Germinal center (tissue), 1 donor: ENCODE data around the gene NDC80.

Experiments
- DNase-seq: peaks from one replicate; pipeline ENCODE4 v3.0.0; 2012; ENCODE audit warnings: mixed read lengths, low spot score

The NDC80 gene

DNA sequence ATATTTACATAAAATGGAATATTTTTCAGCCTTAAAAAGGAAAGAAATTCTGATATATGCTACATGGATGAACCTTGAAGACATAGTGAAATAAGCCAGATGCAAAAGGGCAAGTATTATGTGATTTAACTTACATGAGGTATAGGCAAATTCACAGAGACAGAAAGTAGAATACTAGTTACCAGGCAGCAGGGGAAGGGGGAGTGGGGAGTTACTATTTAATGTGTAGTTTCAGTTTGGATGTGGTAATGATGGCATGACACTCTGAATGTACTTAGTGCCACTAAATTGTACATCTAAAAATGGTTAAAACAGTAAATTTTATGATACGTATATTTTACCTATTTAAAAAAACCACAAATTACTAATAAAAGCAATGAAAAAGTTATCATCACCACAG is 12.1 kb upstream of the NDC80 start:
- DNase-seq, result no peak

DNA sequence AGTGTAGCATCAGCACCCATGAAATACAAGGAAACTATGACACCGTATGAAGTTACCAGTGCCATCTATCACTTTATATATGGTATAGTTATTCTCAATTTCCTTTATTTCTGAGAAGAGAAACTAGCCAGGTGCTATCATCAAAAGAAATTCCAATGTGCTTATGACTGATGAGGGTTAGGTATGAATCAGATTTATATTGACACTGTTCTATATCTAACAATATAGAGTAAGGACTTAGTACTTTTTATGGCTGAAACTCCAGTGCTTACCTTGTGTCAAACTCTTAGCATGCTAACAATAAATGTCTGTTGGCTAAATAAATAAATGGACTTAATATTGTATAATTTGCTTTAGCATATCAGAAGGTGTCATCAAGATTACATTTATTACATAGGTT is 7.0 kb upstream of the NDC80 start:
- DNase-seq, result no peak

DNA sequence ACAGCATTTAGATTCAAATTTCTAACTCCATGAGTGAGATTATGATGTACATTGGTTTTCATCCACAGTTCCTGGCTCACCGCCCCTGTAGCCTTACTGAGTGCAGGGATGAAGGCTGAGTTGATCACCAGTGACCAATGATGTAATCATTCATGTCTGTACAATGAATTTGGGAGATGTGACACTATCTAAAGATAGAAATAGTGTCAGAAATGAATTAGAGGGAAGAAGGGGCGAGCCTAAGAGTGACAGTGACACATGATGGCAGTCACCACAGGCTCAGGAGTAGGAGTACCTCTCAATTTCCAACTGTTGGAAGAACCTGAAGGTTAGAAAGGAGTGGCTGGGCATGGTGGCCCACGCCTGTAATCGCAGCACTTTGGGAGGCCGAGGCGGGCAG is 3.2 kb upstream of the NDC80 start:
- DNase-seq, result no peak

DNA sequence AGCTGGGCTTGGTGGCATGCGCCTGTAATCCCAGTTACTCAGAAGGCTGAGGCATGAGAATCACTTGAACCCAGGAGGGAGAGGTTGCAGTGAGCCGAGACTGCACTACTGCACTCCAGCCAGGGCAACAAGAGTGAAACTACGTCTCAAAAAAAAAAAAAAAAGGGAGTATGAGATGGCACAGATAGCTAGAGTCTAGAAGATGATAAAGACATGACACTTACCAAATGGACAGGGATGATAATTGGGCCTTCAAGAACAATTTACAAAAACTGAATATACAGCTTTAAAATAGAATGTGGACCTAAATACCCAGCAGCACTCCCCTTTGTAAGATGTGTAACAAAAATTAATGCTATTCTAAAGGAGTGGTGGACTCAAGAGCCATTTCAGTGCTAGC is 2.8 kb upstream of the NDC80 start:
- no peak for DNase-seq

DNA sequence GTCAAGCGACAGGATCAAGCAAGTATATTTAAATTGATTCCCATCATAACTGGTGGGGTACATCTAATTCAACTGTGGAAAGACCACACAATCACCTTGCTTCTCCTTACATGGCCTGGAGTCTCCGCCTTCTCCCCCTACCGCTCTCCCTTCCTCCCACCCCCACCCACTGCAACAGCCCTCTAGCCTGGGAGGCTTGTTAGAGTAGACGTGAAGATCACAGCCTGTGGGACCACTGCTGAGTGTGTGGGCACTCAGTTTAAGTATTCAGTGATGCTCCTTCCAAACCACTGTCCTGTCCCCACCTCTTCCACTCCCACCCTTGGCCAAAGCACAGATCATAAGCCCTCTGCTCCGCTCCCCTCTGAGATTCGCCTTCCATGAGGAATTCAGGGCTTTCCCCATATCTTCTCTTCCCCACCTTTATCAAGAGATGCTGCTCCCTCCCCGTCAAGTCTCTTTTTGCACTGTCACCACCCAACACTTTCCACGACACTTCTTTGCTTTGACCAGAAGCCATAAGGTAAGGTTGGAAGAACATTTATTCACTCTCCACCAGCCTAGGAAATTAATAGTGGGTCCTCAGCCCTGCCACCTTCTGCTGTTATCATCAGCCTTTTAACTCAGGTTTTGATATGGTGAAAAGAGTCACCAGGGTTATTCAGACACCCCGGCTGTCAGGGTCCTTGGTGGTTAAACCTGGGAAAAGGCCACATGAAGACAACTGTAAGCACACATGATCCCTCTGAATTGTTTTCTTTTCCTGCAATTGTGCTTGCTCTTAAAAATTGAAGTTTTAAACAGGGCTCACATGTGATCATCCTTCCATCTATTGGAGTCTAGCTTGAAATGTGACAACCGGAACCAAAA is 1.8 kb upstream of the NDC80 start:
- no peak for DNase-seq

DNA sequence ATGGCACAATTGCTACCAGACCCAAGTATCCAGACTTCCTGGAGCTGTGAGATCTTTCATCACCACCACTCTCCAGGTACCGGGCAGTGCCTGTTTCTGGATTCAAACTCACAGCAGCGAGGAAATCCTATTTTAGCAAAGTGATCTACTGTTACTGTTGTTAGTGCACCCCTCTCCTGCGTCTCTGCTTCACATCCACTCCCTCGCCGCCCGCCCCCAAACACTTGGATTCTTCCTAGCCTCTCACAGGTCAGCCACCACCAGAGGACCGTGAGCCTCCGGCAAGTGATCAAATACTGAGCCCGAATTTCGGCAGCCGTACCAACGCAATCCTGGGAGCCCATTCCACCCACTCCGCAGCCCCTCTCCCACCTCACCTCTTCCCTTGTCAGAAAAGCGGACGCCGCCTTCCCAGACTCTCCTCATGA is 571 bp upstream of the NDC80 start:
- peak; percentile 69 for DNase-seq

DNA sequence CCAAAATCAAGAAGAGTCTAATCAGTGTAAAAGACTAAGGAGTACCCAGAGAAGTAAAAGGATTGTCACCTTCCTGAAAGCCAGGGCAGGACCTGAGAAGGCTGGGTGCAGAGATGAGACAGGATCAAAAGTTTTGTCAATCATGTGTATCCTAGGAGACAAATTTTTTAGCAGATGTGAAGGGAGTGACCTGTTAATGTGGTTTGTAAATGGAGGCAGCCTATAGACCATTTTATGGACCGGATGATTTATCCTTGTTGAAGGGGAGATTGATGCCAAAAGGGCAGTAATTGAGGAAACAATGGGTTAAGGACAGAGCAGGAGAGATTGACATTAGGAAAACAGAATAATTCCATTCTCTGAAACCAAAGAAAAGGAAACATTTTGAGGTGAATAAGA is 813 bp downstream of the NDC80 start:
- DNase-seq, result no peak

DNA sequence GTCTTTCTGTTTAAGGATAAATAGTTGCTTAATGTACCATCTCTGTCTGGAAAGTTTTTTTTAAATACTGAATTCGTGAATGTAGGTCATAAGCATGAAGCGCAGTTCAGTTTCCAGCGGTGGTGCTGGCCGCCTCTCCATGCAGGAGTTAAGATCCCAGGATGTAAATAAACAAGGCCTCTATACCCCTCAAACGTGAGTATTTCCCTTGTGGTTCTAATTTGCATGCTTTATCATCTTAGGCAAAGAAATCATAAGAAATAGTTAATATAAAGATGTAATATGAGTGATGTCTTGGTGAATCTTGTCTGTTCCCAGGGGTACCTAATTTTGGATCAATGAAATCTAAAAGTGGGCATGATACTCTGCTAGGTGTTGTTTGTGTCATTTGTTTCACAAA is 1.5 kb downstream of the NDC80 start:
- DNase-seq, result no peak

DNA sequence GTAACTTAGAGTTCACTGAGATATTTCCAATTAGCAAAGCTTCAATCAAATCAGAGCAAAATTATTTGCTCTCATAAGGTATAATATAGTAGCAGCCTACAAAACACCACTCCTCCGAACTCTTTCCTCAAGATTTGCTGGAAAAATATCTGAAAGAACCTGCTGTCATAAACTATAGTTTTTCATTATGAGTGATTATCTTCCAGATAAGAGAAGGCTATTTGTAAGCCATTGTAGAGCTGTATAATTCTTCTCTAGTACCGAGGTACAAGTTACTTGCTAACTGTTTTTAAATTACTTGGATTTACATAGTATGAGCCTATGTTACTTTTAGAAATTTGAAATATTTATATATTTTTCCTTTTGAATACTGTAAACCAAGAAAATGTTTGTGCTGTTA is 2.1 kb downstream of the NDC80 start:
- no peak for DNase-seq

DNA sequence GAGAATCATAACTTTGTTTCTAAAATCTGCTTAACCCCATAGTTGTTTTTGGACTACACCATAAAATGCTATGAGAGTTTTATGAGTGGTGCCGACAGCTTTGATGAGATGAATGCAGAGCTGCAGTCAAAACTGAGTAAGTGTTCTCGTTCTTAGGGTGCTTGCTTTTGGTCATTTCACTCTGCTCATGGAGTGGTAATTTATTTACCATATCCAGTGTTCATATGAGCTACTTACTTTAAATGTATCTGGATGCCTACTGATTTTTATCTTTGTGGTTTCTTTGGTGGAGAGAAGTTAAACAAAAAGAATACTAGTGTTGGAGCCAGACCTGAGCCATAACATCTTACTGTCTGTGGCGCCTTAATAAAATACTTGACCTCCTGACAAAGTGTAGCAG is 16.4 kb downstream of the NDC80 start:
- no peak for DNase-seq

DNA sequence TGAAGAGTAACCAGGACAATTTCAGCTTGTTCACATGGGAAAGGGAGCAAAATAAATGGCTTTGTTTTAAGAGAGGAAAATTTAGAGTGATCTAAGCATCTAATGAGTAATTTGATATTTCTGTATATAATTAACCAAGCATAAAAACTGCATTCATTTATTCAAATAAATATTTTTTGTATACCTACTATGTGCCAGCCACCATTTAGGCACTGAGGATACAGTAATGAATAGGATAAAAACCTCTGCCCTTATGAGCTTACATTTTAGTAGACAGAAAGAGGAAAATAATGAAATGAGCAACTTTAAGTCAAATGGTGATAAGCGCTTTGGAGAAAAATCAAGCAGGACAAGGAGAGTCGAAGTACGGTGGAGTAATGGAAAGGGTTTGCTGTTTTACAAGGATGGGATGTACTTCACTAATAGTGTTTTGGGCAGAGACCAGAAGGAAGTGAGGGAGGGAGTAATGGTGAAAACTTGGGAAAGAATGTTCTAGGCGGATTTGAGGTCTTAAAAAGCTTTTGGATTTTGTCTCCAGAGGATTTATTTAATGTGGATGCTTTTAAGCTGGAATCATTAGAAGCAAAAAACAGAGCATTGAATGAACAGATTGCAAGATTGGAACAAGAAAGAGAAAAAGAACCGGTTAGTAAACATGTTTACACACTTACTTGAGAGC is 17.4 kb downstream of the NDC80 start:
- no peak for DNase-seq

DNA sequence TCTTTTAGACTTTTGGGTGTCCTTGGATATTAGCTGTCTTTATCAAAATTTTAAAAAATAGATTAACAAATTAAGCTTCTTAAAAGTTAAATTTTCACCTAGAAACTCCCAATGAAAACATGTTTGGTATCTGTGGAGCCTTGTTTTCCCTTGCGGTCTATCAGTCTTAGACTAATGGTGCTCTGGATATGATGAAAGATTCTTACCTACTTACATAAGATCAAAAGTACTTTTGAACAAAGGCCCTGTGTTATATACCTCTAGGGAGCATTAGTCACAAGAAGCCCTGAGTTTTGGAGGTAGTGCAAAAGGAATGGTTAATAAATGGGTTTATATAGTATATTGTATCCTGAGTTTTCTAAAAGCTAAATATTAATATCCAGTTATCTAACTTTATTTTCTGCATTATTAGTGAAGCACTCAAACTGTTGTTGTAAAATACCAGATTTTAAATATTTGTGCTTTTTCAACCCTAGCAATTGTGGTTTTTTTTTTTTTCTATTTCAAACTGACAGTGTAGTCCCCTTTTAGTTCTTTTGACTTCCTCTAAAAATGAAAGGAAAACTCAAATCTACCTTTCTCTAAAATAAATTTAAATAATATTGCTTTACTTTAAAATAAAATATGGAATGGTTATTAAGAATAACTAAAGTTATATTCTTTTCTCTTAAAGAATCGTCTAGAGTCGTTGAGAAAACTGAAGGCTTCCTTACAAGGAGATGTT is 18.1 kb downstream of the NDC80 start:
- DNase-seq, result no peak

DNA sequence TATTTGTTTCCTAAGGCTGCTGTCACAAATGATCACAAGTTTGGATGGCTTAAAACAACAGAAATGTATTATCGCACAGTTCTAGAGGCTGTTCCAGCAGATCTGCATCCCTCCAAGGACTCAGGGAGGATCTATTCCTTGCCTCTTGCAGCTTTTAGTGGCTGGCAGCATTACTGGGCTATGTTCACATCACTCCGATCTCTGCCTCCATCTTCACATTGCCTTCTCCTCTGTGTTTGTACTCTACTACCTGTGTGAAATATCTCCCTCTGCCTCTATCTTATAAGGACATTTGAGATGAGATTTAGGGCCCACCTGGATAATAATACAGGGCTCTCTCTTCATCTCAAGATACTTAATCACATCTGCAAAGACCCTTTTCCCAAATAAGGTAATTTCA is 18.9 kb downstream of the NDC80 start:
- DNase-seq, result no peak

DNA sequence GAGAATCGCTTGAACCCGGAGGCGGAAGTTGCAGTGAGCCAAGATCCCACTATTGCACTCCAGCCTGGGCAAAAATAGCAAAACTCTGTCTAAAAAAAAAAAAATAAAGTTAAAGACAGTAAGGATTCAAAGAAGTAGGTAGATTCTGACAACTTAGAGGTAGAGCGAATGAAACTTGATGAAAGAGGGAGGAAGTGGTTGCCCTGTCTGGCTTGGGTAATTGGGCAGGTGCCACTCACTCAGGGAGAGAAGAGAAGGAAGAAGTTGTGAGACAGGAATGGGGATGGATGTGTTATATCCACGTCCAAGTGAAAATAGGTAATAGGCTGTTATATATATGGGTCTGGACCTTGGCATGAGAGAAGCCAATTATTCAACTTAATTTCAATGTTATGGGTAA is 26.3 kb downstream of the NDC80 start:
- no peak for DNase-seq

DNA sequence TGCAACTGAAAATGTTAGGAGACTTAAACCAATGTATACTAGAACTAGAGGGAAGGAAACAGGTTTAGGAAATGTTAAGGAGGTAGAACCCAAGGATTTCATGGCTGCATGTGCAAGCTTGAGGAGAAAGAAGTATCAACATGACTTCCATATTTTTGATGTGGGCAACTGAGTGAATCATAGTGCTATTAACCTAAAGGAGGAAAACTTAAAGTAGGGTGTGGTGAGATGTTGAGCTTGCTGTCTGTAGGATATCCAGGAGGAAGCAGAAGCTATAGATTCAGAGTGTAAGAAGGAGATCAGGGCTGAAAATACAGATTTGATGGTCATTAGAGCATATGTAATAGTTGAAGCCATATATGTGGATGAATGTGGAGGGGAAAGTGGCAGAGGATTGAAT is 31.5 kb downstream of the NDC80 start:
- DNase-seq, result no peak

DNA sequence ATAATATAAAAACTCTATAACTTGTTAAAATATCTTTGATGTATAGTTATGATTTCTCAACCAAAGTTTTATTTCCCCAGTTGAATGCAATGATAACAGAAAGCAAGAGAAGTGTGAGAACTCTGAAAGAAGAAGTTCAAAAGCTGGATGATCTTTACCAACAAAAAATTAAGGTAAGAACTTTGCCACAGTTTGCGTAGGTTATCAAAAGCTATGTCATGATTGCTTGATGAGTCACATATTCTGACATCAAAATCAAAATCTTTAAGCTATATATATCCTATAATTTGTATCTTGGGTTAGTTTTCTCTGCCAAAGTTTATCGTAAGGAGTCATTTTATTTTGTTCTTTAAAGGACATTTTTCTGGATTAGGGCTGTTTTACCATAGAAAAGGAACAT is 35.0 kb downstream of the NDC80 start:
- DNase-seq, result no peak

DNA sequence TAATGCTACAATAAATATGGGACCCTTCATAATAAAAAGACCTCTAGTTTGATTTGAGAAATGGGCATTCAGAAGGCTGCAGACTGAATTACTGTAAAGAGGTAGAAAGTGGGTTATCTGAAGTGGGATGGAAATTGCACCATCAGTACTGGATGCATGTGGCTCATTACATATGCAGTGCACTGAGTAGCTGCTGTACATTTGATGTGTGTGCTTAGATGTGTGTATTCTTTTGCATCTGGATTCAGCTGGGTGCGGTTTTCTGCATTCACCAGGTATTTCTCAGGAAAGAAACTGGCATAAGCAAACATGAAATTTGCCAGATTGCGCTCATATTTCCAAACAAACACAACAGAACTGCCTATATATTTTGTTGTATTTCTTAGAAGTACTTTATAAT is 38.2 kb downstream of the NDC80 start:
- DNase-seq, result no peak

DNA sequence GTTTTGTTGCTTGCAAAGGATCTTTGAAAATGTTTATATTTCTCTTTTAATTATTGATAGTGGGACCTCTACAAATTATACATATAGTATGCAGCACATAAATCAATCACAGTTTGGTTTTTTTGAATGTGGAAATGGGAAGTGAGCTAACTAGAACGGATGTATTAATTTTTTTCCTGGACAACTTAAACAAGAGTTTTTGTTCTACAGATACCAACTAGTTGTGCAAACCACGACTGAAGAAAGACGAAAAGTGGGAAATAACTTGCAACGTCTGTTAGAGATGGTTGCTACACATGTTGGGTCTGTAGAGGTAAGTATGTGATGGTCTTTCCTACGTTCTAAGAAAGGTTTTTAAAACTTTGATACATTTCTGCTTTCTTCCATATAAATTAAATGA is 39.2 kb downstream of the NDC80 start:
- DNase-seq, result no peak

DNA sequence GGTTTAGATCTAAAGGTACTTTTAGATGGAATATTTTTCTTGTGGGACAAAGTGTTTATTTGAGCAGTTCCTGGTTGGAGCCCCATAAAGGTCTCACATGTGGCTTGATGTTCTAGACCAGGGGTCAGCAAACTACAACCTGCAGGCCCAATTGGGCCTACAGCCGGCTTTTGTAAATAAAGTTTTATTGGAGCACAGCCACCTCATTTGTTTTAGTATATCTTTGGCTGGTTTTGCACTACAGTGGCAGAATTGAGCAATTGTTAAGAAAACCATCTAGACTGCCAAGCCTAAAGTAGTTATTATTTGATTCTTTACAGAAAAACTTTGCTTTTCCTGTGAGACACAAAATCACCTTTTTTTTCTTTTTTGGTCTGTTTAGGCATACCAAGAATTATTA is 41.6 kb downstream of the NDC80 start:
- no peak for DNase-seq

DNA sequence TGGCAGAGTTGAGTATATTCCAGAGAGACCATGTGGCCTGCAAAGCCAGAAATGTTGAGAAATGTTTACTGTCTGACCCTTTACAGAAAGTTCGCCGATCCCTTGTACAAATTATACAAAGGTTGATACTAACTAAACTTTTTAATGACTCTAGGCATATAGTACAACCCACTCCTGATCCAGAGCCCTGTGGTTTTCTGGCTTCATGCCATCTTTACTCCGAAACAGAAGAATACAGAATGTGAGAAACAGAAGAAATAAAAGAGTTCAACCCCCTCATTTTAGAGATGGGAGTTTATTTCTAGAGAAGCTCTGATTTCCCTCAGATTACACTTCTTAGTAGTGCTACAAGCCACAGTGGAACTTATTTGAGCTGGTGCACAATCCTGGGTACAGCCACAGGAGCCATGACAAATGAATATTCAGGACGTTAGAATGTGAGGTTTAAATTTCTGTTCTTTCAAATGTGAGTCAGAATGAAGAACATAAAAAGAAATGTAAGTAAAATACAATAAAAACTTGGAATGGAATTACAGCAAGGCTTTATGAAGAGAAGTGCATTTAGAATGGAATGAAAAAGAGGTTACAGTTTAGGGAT is 46.1 kb downstream of the NDC80 start:
- DNase-seq, result no peak

DNA sequence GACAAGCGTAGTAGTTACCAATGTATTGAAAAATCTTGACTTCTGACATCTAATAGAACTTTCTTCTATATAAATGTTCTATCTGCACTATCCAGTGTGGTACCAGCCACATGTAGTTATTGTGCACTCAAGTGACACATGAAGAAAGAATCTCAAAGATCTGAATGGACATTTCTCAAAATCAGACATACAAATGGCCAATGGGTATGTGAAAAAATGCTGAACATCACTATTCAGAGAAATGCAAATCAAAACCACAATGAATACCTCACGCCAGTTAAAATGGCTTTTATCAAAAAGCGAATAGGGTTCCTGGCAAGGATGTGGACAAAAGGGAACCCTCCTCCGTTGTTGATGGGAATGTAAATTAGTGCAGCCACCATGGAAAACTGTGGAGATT is 46.7 kb downstream of the NDC80 start:
- DNase-seq, result no peak

DNA sequence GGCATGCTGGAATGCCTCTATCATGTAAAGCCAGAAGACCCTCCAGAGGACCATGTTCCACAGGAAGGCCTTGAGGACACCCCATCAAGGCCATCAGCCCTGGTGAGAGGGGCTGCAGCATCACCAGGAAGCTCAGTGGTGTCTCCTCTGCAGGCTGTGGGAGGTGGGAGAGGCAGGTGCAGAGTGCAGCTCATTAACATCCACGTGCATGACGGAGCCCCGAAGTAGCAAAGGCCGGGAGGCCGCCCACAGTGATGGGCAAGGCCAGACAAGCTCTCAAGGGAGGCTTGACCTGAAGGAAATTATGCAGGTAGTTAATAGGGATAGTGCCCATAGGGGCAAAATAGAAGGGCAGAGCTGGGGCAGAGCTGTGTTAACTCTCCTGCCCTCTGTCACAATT is 53.9 kb downstream of the NDC80 start:
- no peak for DNase-seq

DNA sequence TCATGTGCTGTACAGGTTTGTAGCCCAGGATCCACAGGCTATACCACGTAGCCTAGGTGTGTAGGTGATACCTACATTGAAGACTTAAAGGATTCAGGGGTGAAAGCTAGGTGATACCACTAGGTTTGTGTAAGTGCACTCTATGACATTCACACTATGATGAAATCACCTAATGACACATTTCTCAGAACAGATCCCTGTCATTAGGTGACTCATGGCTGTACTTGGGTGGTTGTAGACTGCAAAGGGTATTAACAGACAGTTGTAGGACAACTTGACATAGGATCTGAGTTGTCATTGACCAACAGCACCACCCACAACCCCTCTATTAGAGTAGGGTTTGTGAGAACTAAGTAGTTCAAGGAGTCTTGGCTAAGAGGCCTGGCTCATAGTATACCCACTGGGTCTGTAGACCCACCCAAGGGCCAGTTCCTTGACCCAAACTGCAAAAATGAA is 56.5 kb downstream of the NDC80 start:
- no peak for DNase-seq
